Measurements from ENCODE around the gene AGPAT1. TPM values are rescaled to one million over a fixed set of nuclear protein-coding genes. Genes with fewer than 3 reads are reported as not detected.
A peak's percentile ranks its signal among the peaks of the same experiment; 100 is the strongest.

The AGPAT1 gene
- total and polyA plus RNA-seq, 2 of the 13 experiments (the other 11 are each of a cell fraction or from before 2014, with no cell fraction given) = 51.3 to 139 TPM

GRCh38 chr6:32154514-32155161, 21.2 kb downstream of the AGPAT1 start (continued):
- TF ChIP-seq ZNF646 (CRISPR knock-in tag; IDR thresholded peaks at IDR 0.05) (0 out of 2 replicates have a peak, but pooled peaks have one; percentile 6), SAP130 (CRISPR knock-in tag; IDR thresholded peaks at IDR 0.05; ENCODE audit: low read depth) (peak; percentile 89), THAP9 (CRISPR knock-in tag; IDR thresholded peaks at IDR 0.05; ENCODE audit: borderline replicate concordance) (peak; percentile 16), YEATS2 (CRISPR knock-in tag; IDR thresholded peaks at IDR 0.05; ENCODE audit: borderline replicate concordance) (peak; percentile 10; the same call in 1 of the 2 replicates), KDM2A (CRISPR knock-in tag; IDR thresholded peaks at IDR 0.05; ENCODE audit: borderline replicate concordance, low read depth) (peak; percentile 88; the same call in 1 of the 2 replicates), ZSCAN12 (CRISPR knock-in tag; IDR thresholded peaks at IDR 0.05) (no peak), CBX5 (CRISPR knock-in tag; IDR thresholded peaks at IDR 0.05; ENCODE audit: borderline replicate concordance) (0 out of 2 replicates have a peak, but pooled peaks have one; percentile 64), TFDP1 (CRISPR knock-in tag; IDR thresholded peaks at IDR 0.05; ENCODE audit: borderline replicate concordance) (peak; percentile 78), ZNF614 (CRISPR knock-in tag; IDR thresholded peaks at IDR 0.05; ENCODE audit: borderline replicate concordance) (peak; percentile 84; the same call in 1 of the 2 replicates), NR2F6 (IDR thresholded peaks at IDR 0.05) (no peak), NR2F6 (CRISPR knock-in tag; IDR thresholded peaks at IDR 0.05) (peak; percentile 46; the same call in 1 of the 2 replicates)
- TF ChIP-seq, protein P1, sequence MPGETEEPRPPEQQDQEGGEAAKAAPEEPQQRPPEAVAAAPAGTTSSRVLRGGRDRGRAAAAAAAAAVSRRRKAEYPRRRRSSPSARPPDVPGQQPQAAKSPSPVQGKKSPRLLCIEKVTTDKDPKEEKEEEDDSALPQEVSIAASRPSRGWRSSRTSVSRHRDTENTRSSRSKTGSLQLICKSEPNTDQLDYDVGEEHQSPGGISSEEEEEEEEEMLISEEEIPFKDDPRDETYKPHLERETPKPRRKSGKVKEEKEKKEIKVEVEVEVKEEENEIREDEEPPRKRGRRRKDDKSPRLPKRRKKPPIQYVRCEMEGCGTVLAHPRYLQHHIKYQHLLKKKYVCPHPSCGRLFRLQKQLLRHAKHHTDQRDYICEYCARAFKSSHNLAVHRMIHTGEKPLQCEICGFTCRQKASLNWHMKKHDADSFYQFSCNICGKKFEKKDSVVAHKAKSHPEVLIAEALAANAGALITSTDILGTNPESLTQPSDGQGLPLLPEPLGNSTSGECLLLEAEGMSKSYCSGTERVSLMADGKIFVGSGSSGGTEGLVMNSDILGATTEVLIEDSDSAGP (CRISPR knock-in tag; IDR thresholded peaks at IDR 0.05; ENCODE audit: borderline replicate concordance) = peak; percentile 76; the same call in 1 of the 2 replicates
- TF ChIP-seq, protein P2, sequence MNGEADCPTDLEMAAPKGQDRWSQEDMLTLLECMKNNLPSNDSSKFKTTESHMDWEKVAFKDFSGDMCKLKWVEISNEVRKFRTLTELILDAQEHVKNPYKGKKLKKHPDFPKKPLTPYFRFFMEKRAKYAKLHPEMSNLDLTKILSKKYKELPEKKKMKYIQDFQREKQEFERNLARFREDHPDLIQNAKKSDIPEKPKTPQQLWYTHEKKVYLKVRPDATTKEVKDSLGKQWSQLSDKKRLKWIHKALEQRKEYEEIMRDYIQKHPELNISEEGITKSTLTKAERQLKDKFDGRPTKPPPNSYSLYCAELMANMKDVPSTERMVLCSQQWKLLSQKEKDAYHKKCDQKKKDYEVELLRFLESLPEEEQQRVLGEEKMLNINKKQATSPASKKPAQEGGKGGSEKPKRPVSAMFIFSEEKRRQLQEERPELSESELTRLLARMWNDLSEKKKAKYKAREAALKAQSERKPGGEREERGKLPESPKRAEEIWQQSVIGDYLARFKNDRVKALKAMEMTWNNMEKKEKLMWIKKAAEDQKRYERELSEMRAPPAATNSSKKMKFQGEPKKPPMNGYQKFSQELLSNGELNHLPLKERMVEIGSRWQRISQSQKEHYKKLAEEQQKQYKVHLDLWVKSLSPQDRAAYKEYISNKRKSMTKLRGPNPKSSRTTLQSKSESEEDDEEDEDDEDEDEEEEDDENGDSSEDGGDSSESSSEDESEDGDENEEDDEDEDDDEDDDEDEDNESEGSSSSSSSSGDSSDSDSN (CRISPR knock-in tag; IDR thresholded peaks at IDR 0.05) = peak; percentile 80
